NCI-H2107 (cell line): ENCODE data around the gene SHC3.

Experiments used
- DNase-seq: peaks from one replicate; lab custom pipeline; 2025; lab: John Stamatoyannopoulos, UW

SHC3 gene

GRCh38 chr9:89185980-89186379 lies 7.4 kb upstream of the SHC3 start:
- no peak for DNase-seq

GRCh38 chr9:89183146-89183545 lies 4.5 kb upstream of the SHC3 start:
- no peak for DNase-seq

- no peak for DNase-seq
These were observed 3.8 kb upstream of the SHC3 start for GRCh38 chr9:89182369-89182768.

GRCh38 chr9:89179895-89180734 lies 1.5 kb upstream of the SHC3 start:
- peak; percentile 78 for DNase-seq

GRCh38 chr9:89179540-89179894 lies 899 bp upstream of the SHC3 start:
- DNase-seq = no peak

- DNase-seq = no peak
These were observed 367 bp upstream of the SHC3 start for GRCh38 chr9:89178830-89179539.

GRCh38 chr9:89177012-89177943 lies 1.3 kb downstream of the SHC3 start:
- no peak for DNase-seq

GRCh38 chr9:89175828-89176261 lies 2.8 kb downstream of the SHC3 start:
- no peak for DNase-seq

- DNase-seq = no peak
These were observed 4.3 kb downstream of the SHC3 start for GRCh38 chr9:89174291-89174690.

- no peak for DNase-seq
These were observed 5.5 kb downstream of the SHC3 start for GRCh38 chr9:89173072-89173471.

GRCh38 chr9:89172398-89172797 lies 6.2 kb downstream of the SHC3 start:
- DNase-seq = no peak

GRCh38 chr9:89171693-89172092 lies 6.9 kb downstream of the SHC3 start:
- DNase-seq = no peak

GRCh38 chr9:89171231-89171630 lies 7.4 kb downstream of the SHC3 start:
- DNase-seq = no peak

- DNase-seq = no peak
These were observed 9.5 kb downstream of the SHC3 start for GRCh38 chr9:89168901-89169813.

GRCh38 chr9:89167788-89168187 lies 10.8 kb downstream of the SHC3 start:
- no peak for DNase-seq

- no peak for DNase-seq
These were observed 11.8 kb downstream of the SHC3 start for GRCh38 chr9:89166852-89167251.

GRCh38 chr9:89165880-89166279 lies 12.7 kb downstream of the SHC3 start:
- DNase-seq = no peak

GRCh38 chr9:89165341-89165740 lies 13.3 kb downstream of the SHC3 start:
- no peak for DNase-seq

- no peak for DNase-seq
These were observed 17.4 kb downstream of the SHC3 start for GRCh38 chr9:89161221-89161620.

- no peak for DNase-seq
These were observed 17.8 kb downstream of the SHC3 start for GRCh38 chr9:89160806-89161205.

GRCh38 chr9:89154651-89155336 lies 23.8 kb downstream of the SHC3 start:
- DNase-seq = no peak
